HPDE6-E6E7 (cell line): Measurements from ENCODE around the gene TSPEAR.
"Not testable (repeated sequence)": the region's sequence is repeated elsewhere in the genome, so short reads cannot be mapped to it uniquely, and the experiment has no call there.

Experiments used
- DNase-seq: peaks from one replicate; pipeline ENCODE4 v3.0.0; 2011; ENCODE audit warnings: missing footprints; ENCODE audit errors: extremely low spot score

The TSPEAR gene

DNA sequence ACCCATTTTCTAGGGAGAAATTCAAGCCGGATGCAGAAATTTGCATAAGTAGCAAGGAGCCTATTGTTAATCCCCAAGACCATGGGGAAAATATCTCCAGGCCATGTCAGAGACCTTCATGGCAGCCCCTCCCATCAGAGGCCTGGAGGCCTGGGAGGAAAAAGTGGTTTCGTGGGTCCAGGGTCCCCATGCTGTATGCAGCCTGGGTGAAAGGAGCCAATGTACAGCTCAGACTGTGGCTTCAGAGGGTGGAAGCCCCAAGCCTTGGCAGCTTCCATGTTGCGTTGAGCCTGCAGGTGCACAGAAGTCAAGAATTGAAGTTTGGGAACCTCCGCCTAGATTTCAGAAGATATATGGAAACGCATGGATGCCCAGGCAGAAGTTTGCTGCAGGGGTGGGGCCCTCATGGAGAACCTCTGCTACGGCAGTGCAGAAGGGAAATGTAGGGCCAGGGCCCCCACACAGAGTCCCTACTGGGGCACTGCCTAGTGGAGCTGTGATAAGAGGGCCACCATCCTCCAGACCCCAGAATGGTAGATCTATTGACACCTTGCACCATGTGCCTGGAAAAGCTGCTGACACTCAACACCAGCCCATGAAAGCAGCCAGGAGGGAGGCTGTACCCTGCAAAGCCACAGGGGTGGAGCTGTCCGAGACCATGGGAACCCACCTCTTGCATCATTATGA lies 101.1 kb downstream of the TSPEAR start:
- DNase-seq = not testable (repeated sequence)

DNA sequence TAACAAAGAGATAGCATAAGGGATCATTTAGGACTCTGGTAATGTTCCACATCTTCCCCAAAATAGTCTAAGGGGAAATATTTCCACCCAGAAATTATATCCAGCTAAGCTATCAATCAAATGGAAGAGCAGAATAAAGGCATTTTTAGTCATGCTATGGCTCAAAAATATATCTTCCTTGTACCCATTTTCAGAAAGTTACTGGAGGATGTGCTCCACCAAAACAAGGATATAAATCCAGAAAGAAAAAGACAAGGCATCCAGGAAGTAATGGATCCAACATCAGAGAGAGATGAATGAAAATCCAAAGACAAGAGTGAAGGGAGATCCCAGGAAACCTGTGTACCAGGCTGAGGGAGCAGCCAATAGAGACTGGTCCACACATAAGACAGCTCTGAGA lies 102.2 kb downstream of the TSPEAR start:
- DNase-seq = no peak

DNA sequence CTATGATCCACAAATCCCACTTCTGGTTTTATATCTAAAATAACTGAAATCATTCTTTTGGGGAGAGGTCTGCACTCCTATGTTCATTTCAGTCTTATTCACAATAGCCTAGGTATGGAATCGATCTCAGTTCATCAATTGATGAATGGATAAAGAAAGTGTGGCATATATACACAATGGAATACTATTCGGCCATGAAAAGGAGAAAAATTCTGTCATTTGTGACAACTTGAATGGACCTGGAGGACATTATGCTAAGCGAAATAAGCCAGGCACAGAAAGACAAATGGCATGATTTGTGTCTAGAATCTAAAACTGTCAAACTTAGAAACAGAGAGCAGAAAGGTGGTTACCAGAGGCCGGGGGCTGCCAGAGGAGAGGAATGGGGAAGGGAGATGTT lies 104.9 kb downstream of the TSPEAR start:
- DNase-seq = no peak

DNA sequence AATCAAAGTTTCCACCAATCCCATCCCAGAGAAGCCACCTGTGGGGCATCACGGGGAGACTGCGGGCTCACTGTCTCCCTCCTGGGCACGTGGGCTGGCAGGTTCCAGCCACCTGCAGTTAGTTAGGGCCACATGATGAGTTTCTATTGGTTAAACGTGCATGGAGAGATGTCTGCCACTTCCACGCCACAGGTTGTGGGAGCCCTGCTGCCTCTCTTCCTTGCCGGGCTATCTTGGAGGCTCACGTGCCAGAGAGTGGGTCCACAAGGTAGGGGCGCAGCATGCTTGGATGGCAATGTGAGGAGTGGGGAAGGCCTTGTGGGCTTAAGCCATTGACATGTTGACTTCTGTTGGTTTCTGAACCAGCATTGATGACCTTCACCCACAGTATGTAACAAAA lies 107.5 kb downstream of the TSPEAR start:
- DNase-seq = no peak

DNA sequence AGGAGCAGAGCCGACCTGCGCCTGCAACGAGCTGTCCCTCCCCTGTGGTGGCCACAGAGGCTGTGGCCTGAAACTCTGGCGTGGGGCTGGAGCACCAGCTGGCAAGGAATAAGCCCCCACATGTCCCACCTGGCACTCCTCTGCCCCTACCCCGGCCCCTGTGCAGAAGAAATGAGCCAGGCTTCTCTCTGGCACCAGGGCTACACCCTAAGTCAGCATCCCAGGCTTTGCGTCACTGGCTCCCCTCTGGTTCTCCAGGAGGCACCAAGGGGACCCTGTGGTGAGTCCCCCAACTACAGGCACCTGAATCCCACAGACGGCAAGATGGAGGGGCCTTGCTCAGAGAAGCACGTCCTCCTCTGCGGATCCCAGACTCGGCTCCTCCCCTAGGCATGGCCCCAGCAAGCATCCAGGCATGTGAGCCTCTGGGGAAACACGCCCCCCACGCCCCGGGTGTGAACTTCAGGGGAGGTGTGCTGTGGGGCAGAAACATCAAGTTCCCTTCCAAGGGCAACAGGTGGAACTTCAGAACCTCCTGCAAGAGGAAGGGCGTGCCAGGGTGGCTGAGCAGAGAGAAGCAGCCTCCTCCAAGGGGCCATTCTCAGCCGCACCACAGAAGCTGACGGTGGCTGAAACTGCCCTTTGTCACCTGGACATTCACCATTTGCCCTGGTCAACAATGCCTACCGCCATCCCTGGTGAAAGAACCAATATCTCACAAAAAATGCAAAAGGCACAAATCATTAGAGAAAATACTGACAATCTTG lies 108.1 kb downstream of the TSPEAR start:
- no peak for DNase-seq

DNA sequence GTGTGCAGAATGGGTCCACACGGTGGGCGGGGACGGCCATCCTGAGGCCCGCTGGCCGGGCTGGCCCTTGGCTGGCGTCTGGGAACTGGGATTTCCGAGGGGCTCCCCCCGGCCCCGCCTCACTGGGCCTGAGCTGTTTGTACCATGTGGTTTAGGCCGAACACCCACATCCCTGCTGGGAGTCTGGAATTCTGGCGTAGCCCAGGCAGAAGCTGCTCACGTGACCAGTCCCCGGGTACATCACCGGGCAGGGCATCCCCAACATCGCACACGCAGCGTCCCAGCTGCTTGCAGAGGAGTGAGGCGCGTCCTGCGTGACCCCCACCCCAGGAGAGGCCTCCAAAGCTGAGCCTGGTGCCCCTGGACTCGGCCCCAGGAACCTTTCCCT lies 108.9 kb downstream of the TSPEAR start:
- no peak for DNase-seq

DNA sequence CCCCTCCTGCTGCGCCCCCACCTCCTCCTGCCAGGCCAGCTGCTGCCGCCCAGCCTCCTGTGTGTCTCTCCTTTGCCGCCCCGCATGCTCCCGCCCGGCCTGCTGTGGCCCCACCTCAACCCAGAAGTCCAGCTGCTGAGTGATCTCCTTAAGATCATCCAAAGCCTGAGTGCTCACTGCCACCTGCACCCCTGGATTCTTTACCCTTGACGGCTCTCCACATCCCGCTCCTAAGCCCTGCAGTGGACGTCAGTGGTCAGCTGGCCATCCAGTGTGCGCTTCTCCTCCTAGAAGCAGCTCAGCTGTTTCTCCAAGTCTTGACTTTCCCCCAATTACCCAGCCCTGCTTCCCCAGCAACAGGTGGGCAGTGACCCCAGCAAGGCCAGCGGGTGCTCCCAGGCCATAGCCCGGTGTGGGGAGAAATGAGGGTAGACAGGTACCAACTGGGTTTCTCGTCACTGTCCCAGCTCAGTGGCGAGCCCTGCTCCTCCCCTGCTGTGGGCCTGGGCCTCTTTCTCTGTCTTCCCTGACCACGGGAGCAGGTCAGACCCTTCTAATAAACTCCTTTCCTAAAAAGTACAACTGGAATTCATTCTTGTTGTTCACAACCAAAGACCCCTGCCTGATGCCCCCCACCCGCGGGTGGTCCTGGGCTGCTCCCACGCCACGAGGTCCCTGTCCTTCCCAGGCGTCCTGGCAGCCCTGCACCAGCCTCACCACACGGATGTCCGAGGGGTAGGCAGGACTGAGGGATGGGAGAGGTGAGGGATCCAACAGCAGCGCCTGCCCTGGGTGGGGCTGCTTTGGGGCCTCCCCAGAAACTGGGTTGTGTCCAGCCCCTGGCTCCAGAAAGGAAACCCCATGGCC lies 109.5 kb downstream of the TSPEAR start:
- DNase-seq = no peak

DNA sequence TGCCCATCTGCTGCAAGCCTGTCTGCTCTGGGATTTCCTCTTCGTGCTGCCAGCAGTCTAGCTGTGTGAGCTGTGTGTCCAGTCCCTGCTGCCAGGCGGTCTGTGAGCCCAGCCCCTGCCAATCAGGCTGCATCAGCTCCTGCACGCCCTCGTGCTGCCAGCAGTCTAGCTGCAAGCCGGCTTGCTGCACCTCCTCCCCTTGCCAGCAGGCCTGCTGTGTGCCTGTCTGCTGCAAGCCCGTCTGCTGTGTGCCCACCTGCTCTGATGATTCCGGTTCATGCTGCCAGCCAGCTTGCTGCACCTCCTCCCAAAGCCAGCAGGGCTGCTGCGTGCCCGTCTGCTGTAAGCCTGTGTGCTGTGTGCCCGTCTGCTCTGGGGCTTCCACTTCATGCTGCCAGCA lies 110.3 kb downstream of the TSPEAR start:
- not testable (repeated sequence) for DNase-seq

DNA sequence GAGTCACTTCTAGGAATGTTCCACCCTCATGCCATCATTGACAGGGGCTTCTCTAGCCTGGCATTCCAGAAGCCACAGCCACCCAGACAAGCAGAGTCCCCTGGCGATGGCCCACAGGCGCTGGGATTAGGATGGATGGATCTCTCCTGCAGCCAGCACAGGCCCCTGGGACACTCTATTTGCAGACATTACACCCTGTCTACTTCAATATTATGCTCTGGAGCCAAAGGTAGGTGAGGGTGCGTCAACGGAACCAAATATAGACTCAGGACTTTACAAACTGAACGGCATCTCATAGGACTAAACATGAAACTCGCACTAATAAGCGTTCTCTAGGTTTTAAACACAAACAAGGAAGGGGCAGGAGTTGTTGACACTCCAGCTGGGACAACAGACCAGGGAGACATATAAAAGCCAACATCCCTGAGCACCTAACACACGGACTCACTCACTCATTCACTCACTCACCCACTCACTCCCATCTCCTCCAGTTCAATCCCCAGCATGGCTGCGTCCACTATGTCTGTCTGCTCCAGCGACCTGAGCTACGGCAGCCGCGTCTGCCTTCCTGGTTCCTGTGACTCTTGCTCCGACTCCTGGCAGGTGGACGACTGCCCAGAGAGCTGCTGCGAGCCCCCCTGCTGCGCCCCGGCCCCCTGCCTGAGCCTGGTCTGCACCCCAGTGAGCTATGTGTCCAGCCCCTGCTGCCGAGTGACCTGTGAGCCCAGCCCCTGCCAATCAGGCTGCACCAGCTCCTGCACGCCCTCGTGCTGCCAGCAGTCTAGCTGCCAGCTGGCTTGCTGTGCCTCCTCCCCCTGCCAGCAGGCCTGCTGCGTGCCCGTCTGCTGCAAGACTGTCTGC lies 111.0 kb downstream of the TSPEAR start, which contains the start of gene KRTAP10-7:
Gene KRTAP10-7 (plus strand): TSS at position 480 of the 861 bp plus-strand sequence. CDS start 25 bp downstream, at position 505.
- DNase-seq = not testable (repeated sequence)

DNA sequence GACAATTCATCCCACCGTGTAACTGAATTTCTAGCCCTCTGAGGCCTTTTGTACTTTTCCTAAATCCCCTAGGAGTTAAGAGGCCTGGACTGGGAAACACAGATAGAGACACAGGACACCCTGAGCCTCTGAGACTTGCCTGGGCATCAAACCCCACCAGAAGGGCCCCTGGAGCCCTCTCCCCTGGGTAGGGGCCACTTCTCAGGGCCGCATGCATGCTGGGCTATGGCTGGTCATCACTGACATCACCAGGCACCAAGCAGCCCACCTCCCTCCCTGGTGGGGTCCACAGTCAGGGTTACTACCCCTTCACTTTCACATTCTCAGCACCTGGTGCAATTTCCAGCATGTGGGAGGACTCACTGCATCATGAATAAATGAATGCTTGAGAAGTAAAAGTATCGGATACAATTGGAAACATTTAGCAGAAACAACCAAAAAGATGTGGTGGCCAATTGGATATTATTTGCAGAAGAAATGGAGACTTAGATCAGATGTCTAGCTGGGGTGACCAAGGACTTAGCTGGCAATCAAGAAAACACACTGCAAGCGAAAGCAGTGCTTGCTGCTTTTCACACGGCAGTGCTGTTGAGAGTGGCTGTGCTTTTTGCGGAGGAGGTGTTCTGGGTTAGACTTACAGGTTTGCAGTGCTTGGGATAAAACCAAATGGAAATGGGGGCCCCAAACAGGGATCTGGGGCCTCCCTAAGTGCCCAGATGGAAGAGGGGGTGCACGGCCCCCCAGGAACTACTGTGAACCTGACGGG lies 111.9 kb downstream of the TSPEAR start:
- DNase-seq = no peak

DNA sequence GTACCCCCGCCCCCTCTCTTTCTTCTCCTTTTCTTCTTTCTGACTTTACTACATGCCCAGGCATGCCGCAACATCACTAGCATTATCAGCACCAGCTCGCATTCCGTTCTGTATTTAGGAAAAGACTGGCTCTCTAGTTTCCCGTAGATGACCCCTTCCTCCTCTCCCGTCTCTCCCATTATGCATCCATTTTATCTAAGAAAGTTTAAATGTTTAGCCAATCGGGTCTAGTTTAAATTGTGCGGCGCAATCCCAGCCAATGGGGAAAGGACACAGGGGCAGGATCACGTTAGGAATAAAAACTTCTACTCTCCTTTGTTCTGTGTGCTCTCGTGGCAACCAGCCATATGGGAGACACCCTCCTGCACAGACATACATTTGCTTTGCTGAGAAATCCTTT lies 113.3 kb downstream of the TSPEAR start:
- DNase-seq = no peak

DNA sequence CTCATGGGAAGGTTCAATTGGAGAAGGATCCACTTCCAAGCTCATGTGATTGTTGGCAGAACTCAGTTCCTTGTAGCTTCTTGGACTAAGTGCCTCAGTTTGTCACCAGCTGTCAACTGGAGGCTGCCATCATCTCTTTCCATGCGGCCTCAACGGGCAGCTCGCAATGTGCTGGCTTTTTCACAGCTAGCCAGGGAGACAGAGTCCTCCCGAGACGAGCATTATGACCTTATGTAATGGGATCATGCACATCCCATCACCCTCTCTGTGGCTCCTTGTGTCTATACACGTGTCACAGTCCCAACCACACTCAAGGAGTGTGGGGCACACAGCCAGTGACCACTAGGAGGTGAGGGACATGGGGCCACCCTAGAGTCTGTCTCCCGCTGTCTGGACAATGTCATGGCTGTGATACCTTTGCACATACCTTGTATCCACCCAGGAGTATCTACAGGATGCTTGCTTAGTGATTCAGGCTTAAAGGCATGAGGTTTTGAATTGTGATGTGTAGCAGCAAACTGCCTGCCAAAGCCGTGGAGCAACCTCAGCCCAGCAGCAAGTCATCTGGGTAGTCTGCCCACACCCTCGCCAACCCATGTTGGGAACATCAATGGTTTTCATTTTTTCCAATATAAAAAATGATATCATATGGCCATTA lies 115.2 kb downstream of the TSPEAR start:
- no peak for DNase-seq

DNA sequence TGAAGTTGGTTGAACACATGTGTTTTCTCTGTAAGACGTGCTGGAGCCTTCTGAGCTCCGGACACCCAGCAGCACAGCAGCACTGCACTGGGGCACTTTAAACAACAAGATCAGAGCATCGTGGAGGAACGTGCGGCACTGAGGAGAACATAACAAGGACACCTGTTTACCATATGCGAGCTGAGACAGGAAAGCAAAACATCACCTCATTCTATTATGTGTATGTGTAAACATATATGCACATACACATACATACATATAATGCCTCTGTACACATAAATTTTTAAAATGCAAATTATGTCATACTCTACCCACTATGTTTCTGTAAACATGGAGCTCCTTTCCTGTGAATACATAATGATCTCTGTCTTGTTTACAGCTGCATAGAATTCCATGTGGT lies 115.8 kb downstream of the TSPEAR start:
- DNase-seq = no peak

DNA sequence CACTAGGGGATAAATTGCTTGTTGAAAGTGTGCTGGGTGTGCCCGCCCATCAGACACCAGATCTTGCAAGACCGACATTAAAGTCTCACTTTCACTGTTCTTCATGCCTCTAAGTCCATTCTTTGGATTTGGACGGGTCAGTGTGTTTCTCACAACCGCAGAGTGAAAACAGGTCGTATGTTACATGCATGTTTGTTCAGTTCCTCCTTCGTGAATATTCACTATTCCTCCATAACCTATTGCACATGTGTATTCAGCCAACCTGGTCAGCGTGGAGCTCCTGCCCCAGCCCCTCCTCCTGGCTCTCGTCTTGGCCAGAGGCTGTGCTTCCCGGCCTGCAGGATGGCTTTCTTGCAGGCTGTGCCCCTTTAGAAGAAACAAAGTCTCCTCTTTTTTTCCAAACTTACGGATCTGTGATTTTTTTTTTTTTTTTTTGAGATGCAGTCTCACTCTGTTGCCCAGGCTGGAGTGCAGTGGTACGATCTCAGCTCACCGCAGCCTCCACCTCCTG lies 116.9 kb downstream of the TSPEAR start:
- no peak for DNase-seq

DNA sequence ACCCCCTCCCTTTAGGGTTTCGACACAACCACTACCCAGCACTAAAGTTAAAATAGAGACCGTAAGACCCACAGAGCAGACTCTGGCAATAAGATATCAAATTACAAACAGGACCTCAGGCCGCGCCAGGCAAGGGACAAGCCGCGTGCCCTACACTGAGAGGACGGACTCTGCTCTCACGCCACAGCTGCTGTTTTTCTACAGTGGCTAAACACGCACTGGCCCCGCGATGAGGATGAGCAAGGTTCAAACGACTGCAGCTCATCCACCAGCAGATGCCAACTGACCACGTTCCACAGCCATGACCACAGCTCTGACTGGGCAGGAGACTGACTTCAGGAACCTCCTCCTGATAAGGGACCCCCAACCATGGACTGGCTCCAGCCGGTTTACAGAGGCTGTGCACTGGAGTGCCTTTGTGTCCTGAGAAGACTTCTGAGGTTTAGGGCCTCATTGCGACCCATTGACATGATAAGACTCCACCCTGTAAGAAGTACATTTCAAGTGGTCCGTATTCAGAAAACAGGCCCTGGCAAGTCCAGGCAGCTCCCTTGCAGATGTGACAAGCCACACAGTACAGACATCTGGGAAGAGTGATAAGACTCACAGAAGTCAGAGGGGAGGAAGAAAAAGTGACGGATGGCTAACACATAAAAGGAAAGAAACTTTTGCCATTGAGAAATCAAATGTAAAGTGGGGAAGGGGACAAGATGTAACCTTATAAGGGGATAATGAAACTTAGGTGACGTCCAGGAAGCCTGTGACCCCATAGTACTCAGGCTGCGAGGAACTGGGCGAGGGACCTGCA lies 117.6 kb downstream of the TSPEAR start:
- DNase-seq = no peak

DNA sequence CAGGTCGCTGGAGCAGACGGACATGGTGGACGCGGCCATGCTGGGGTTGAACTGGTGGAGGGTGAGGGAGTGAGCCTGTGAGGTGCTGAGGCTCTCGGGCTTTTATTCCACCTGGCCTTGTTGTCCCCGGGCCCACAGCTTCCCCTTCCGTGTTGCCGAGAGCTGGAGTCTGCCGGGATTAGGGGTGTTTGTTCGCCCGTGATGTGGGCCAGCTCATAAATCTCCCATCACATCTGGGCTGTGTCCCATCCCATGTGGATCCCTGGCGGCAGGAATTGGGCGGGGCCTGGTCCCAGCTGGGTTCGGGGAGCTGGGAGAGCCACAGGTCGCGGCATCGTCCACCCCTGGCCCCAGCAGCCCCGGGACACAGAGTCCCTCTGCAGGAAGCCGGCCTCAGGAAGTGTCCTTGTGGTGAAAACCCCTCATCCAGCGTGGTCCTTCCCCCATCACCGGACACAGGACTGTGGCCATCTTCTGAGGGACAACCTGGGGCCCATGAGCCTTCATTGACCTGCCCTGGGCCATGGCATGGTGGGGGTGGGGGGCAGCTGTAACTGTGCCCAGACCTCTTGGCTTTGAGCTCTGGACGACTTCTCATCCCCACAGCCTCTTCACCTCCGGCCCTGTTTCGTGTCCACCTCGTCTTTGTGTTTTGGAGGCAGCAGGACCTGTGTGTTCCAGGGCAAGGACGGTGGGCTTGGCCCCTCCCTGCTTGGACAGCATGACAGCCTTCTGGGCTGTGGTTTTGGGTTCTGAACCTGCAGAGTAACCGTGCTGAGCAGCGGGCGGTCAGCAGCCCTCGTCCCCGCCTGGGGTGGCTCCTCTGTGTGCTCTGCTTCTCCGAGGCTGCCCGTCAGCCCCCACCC lies 118.7 kb downstream of the TSPEAR start, which contains the start of gene KRTAP10-6:
Gene KRTAP10-6 (minus strand): TSS at position 60 of the 866 bp plus-strand sequence. CDS start 21 bp downstream, at position 39.
- no peak for DNase-seq

DNA sequence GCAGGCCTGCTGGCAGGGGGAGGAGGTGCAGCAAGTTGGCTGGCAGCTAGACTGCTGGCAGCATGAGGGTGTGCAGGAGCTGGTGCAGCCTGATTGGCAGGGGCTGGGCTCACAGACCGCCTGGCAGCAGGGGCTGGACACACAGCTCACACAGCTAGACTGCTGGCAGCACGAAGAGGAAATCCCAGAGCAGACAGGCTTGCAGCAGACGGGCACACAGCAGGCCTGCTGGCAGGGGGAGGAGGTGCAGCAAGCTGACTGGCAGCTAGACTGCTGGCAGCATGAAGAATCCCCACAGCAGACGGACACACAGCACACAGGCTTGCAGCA lies 119.6 kb downstream of the TSPEAR start:
- DNase-seq = not testable (repeated sequence)
